Mucosa of stomach (tissue), 1 donor: ENCODE results near the gene SLC8B1.

Source experiments
- H3K27me3 ChIP-seq: one replicate; pipeline ENCODE4 v1.7.0; 2013; ENCODE audit warnings: mild to moderate bottlenecking, low read length; ENCODE audit not compliant: control insufficient read depth, insufficient read depth
- H3K36me3 ChIP-seq: one replicate; pipeline ENCODE4 v1.7.0; 2013; ENCODE audit warnings: low read length; ENCODE audit not compliant: control insufficient read depth, insufficient read depth
- H3K4me1 ChIP-seq: one replicate; pipeline ENCODE4 v1.7.0; 2013; ENCODE audit warnings: mild to moderate bottlenecking, low read length; ENCODE audit not compliant: control insufficient read depth, insufficient read depth
- H3K4me3 ChIP-seq: one replicate; pipeline ENCODE4 v1.7.0; 2013; ENCODE audit warnings: low read length
- H3K9ac ChIP-seq: one replicate; pipeline ENCODE4 v1.7.0; 2013; ENCODE audit warnings: mild to moderate bottlenecking, low read length, moderate library complexity
- H3K9me3 ChIP-seq: one replicate; pipeline ENCODE4 v1.7.0; 2013; ENCODE audit warnings: mild to moderate bottlenecking, low read length, moderate library complexity; ENCODE audit not compliant: control insufficient read depth
- donor health status: Pancreatic carcinoma.

SLC8B1 gene

GRCh38 chr12:113310489-113310888, 24.4 kb downstream of the SLC8B1 start:
- Histone ChIP-seq H3K9ac (no peak overlapping the region), H3K4me1 (no peaks in the 10 kb centered on the region), H3K9me3 (no peaks in the 10 kb centered on the region), H3K4me3 (no peak overlapping the region), H3K27me3 (no peaks in the 10 kb centered on the region), H3K36me3 (peaks cover under 1% of the 10 kb centered on the region)

- Histone ChIP-seq H3K9ac (no peak overlapping the region), H3K4me3 (no peak overlapping the region), H3K27me3 (no peaks in the 10 kb centered on the region), H3K36me3 (peaks cover 9% of the 10 kb centered on the region), H3K9me3 (no peaks in the 10 kb centered on the region), H3K4me1 (no peaks in the 10 kb centered on the region)
Observed at GRCh38 chr12:113306382-113306781, 28.5 kb downstream of the SLC8B1 start.

- Histone ChIP-seq H3K4me1 (no peaks in the 10 kb centered on the region), H3K9ac (no peak overlapping the region), H3K36me3 (peaks cover 9% of the 10 kb centered on the region), H3K27me3 (no peaks in the 10 kb centered on the region), H3K4me3 (no peak overlapping the region), H3K9me3 (no peaks in the 10 kb centered on the region)
Observed at GRCh38 chr12:113305281-113305856, 29.5 kb downstream of the SLC8B1 start.

DNA sequence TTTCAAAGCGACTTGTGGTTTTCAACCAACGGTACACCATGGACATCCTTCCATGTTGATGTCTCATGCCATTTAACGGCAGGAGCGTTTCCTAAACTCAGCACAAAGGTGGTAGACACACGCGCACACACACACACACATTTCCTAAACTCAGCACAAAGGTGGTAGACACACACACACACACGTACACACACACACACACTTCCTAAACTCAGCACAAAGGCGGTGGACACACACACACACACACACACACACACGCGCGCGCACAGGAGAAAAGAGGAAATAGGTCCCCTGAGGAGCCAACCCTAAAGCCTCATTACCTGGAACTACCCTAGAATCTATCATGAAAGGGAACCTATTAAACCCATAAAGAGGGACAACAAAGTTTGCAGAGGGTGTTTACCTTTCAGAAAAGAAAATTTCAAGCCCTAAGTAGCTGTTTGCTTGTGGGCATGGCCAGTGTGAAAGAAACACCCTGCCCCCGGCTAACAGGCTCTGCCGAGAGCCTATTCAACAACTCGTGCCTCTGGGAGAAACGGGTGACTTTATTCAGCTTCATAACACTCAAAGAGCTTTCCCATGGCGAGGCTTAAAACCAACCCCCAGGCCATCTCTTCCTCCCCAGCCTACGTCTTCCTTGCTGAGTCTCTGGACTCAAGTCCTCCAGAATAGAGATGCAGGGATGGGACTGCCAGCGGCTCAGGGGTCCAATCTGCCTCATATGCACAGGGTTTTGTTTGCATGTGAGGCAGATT, 31.8 kb downstream of the SLC8B1 start:
- Histone ChIP-seq H3K4me3 (no peak overlapping the region), H3K27me3 (no peaks in the 10 kb centered on the region), H3K9ac (no peak overlapping the region), H3K36me3 (peaks cover 9% of the 10 kb centered on the region), H3K9me3 (no peaks in the 10 kb centered on the region), H3K4me1 (peaks cover 13% of the 10 kb centered on the region)

GRCh38 chr12:113302466-113302865, 32.4 kb downstream of the SLC8B1 start:
- no peaks in the 10 kb centered on the region for H3K9me3 ChIP-seq
- no peaks in the 10 kb centered on the region for H3K27me3 ChIP-seq
- H3K36me3 ChIP-seq: peaks cover 9% of the 10 kb centered on the region
- peaks cover 13% of the 10 kb centered on the region for H3K4me1 ChIP-seq
- no peak overlapping the region for H3K9ac ChIP-seq
- no peak overlapping the region for H3K4me3 ChIP-seq

DNA sequence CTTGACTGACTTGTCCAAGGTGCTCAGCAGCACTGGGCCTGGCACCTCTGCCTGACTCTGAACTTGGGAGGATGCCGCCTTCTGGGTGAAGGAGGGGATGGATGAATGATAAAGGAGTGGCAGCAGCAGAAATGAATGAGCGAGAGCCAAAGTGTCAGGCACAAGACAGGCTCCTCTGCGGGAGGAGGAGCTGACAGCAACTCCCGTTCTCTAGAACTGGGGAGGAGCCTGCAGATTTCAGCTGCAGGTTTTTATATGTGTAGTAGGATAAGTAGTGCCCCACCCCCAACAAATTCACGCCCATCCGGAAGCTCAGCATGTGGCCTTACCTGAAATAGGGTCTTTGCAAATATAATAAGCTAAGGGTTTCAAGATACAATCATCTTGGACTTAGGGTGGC, 33.1 kb downstream of the SLC8B1 start:
- no peak overlapping the region for H3K4me3 ChIP-seq
- H3K9ac ChIP-seq: no peak overlapping the region
- peaks cover 9% of the 10 kb centered on the region for H3K36me3 ChIP-seq
- no peaks in the 10 kb centered on the region for H3K9me3 ChIP-seq
- H3K27me3 ChIP-seq: no peaks in the 10 kb centered on the region
- H3K4me1 ChIP-seq: peaks cover 13% of the 10 kb centered on the region

DNA sequence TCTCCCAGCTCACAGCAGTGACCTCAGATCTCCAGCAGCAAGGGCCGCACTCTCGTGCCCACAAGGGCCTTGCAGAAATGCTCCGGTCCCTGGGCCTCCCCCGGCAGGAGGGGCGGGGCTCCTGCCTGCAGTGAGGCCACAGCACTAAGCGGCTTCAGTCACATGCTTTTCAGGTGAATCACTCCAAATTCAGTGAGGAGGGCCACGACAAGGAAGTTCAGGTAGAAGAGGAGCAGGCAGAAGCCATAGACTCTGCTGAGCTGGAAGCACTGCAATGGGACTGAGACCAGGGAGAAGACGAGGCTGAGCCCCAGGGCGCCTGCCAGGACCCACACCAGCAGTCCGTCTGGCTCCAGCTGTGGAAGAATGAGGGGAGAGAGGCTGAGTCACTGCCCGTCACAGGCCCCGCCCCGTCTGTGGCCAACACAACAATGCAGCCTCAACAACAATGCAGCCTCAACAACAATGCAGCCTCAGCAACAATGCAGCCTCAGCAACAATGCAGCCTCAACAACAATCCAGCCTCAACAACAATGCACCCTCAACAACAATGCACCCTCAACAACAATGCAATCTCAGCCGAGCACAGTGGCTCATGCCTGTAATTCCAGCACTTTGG, 35.2 kb downstream of the SLC8B1 start:
- peaks cover 5% of the 10 kb centered on the region for H3K36me3 ChIP-seq
- H3K4me3 ChIP-seq: no peak overlapping the region
- H3K9ac ChIP-seq: peak overlapping the region; percentile 22
- H3K9me3 ChIP-seq: no peaks in the 10 kb centered on the region
- H3K4me1 ChIP-seq: peaks cover 13% of the 10 kb centered on the region
- H3K27me3 ChIP-seq: no peaks in the 10 kb centered on the region

- Histone ChIP-seq H3K36me3 (peaks cover 8% of the 10 kb centered on the region), H3K9ac (peak overlapping the region; percentile 22), H3K27me3 (no peaks in the 10 kb centered on the region), H3K9me3 (no peaks in the 10 kb centered on the region), H3K4me3 (no peak overlapping the region), H3K4me1 (peaks cover 13% of the 10 kb centered on the region)
Observed at GRCh38 chr12:113298861-113299545, 35.9 kb downstream of the SLC8B1 start.

GRCh38 chr12:113298472-113298817, 36.5 kb downstream of the SLC8B1 start:
- peaks cover 8% of the 10 kb centered on the region for H3K36me3 ChIP-seq
- no peaks in the 10 kb centered on the region for H3K9me3 ChIP-seq
- no peaks in the 10 kb centered on the region for H3K27me3 ChIP-seq
- no peak overlapping the region for H3K9ac ChIP-seq
- H3K4me3 ChIP-seq: no peak overlapping the region
- H3K4me1 ChIP-seq: peaks cover 13% of the 10 kb centered on the region

GRCh38 chr12:113297621-113298471, 37.1 kb downstream of the SLC8B1 start:
- no peak overlapping the region for H3K4me3 ChIP-seq
- peaks cover 8% of the 10 kb centered on the region for H3K36me3 ChIP-seq
- H3K4me1 ChIP-seq: peaks cover 13% of the 10 kb centered on the region
- H3K27me3 ChIP-seq: no peaks in the 10 kb centered on the region
- H3K9me3 ChIP-seq: no peaks in the 10 kb centered on the region
- H3K9ac ChIP-seq: no peak overlapping the region

GRCh38 chr12:113297214-113297587, 37.7 kb downstream of the SLC8B1 start:
- H3K9ac ChIP-seq: no peak overlapping the region
- no peaks in the 10 kb centered on the region for H3K27me3 ChIP-seq
- H3K4me1 ChIP-seq: peaks cover 13% of the 10 kb centered on the region
- peaks cover 8% of the 10 kb centered on the region for H3K36me3 ChIP-seq
- no peaks in the 10 kb centered on the region for H3K9me3 ChIP-seq
- no peak overlapping the region for H3K4me3 ChIP-seq
